DOHH2 (cell line): ENCODE measurements around the gene CZIB.

ENCODE experiments used
- H3F3A ChIP-seq: fragments of 200-600 bp; sonication (generic), shearing (Covaris generic); 2 replicates; pipeline ENCODE4 v1.6.0; 2016; ENCODE audit warnings: antibody characterized with exemption, mild to moderate bottlenecking; ENCODE audit not compliant: control insufficient read depth, insufficient read depth
- H3K27ac ChIP-seq: fragments of 200-600 bp; sonication (generic); 2 replicates; pipeline ENCODE4 v1.5.1; 2014; ENCODE audit warnings: low read depth, mild to moderate bottlenecking, low read length, moderate library complexity
- H3K27me3 ChIP-seq: fragments of 200-600 bp; sonication (generic); 2 replicates; pipeline ENCODE4 v1.6.1; 2014; ENCODE audit warnings: mild to moderate bottlenecking, low read length, mixed read lengths; ENCODE audit not compliant: control insufficient read depth
- H3K36me3 ChIP-seq: fragments of 200-600 bp; sonication (generic); 2 replicates; pipeline ENCODE4 v1.6.1; 2014; ENCODE audit warnings: mild to moderate bottlenecking, low read length, moderate library complexity, mixed read lengths; ENCODE audit not compliant: control insufficient read depth
- H3K4me1 ChIP-seq: fragments of 200-600 bp; sonication (generic); 2 replicates; pipeline ENCODE4 v1.6.1; 2014; ENCODE audit warnings: mild to moderate bottlenecking, low read length, mixed read lengths; ENCODE audit not compliant: control insufficient read depth
- H3K4me2 ChIP-seq: fragments of 200-600 bp; sonication (generic); 2 replicates; pipeline ENCODE4 v1.6.0; 2014; ENCODE audit warnings: mild to moderate bottlenecking, low read length, moderate library complexity
- H3K4me3 ChIP-seq: fragments of 200-600 bp; sonication (generic); 2 replicates; pipeline ENCODE4 v1.5.1; 2014; ENCODE audit warnings: mild to moderate bottlenecking, low read length, mixed read lengths
- H3K79me2 ChIP-seq: fragments of 200-600 bp; sonication (generic); 2 replicates; pipeline ENCODE4 v1.6.1; 2014; ENCODE audit warnings: mild to moderate bottlenecking, low read length, mixed read lengths; ENCODE audit not compliant: control insufficient read depth
- H3K9me2 ChIP-seq: fragments of 200-600 bp; sonication (generic); replicated peaks from 2 replicates; pipeline ENCODE4 v1.6.1; 2014; ENCODE audit warnings: mild to moderate bottlenecking, low read length, mixed read lengths; ENCODE audit not compliant: control insufficient read depth
- H3K9me3 ChIP-seq: fragments of 200-600 bp; sonication (generic); 2 replicates; pipeline ENCODE4 v1.6.1; 2014; ENCODE audit warnings: antibody characterized with exemption, low read length, mixed read lengths; ENCODE audit not compliant: control insufficient read depth, insufficient read depth
- H4K20me1 ChIP-seq: fragments of 200-600 bp; sonication (generic); 2 replicates; pipeline ENCODE4 v1.6.0; 2014; ENCODE audit warnings: low read depth, mild to moderate bottlenecking, antibody characterized with exemption, low read length, moderate library complexity; ENCODE audit not compliant: control insufficient read depth, insufficient read depth
- CTCF ChIP-seq: fragments of 200-600 bp; sonication (generic); IDR thresholded peaks from one replicate; pipeline ENCODE4 v1.5.1; 2014; ENCODE audit warnings: antibody characterized with exemption, mild to moderate bottlenecking, low read depth, low read length; ENCODE audit not compliant: poor library complexity, severe bottlenecking
- EZH2phosphoT487 ChIP-seq: fragments of 200-600 bp; sonication (generic); IDR thresholded peaks from 2 replicates; pipeline ENCODE4 v1.6.1; 2017; ENCODE audit warnings: borderline replicate concordance, mild to moderate bottlenecking, antibody characterized with exemption, low read length, moderate library complexity, mixed read lengths

Gene CZIB

GRCh38 chr1:53219711-53220110 lies 723 bp downstream of the CZIB start:
- Histone ChIP-seq H3F3A (peaks cover 11% of the 10 kb centered on the region), H3K4me3 (peak overlapping the region; percentile 90), H3K9me2 (no peaks in the 10 kb centered on the region), H3K4me2 (peak overlapping the region; percentile 97), H4K20me1 (no peaks in the 10 kb centered on the region), H3K27me3 (no peaks in the 10 kb centered on the region), H3K4me1 (peaks cover 18% of the 10 kb centered on the region), H3K79me2 (peaks cover 17% of the 10 kb centered on the region), H3K9me3 (no peaks in the 10 kb centered on the region), H3K36me3 (peaks cover 25% of the 10 kb centered on the region), H3K27ac (peak overlapping the region; percentile 61; the same call in 1 of the 2 replicates)
- TF ChIP-seq CTCF = no peak
- no peak for TF ChIP-seq EZH2phosphoT487

- H3K27ac ChIP-seq = no peak overlapping the region
- H3K79me2 ChIP-seq = peaks cover 17% of the 10 kb centered on the region
- no peak overlapping the region for H3K4me3 ChIP-seq
- peaks cover 38% of the 10 kb centered on the region for H3K36me3 ChIP-seq
- no peak overlapping the region for H3K4me2 ChIP-seq
- no peaks in the 10 kb centered on the region for H4K20me1 ChIP-seq
- no peaks in the 10 kb centered on the region for H3K9me3 ChIP-seq
- no peaks in the 10 kb centered on the region for H3K9me2 ChIP-seq
- no peaks in the 10 kb centered on the region for H3K27me3 ChIP-seq
- H3F3A ChIP-seq = peaks cover under 1% of the 10 kb centered on the region
- peaks cover 18% of the 10 kb centered on the region for H3K4me1 ChIP-seq
- TF ChIP-seq CTCF = no peak
- TF ChIP-seq EZH2phosphoT487 = no peak
These were observed 2.2 kb downstream of the CZIB start for GRCh38 chr1:53218201-53218600.

- TF ChIP-seq EZH2phosphoT487 = no peak
- TF ChIP-seq CTCF = no peak
- Histone ChIP-seq H3K9me2 (no peaks in the 10 kb centered on the region), H3K79me2 (peaks cover 9% of the 10 kb centered on the region), H3K27ac (no peak overlapping the region), H3K9me3 (no peaks in the 10 kb centered on the region), H3K4me3 (no peak overlapping the region), H4K20me1 (no peaks in the 10 kb centered on the region), H3K4me2 (no peak overlapping the region), H3F3A (no peaks in the 10 kb centered on the region), H3K4me1 (peaks cover 6% of the 10 kb centered on the region), H3K27me3 (no peaks in the 10 kb centered on the region), H3K36me3 (peaks cover 63% of the 10 kb centered on the region)
These were observed 6.0 kb downstream of the CZIB start for GRCh38 chr1:53214376-53214940.
